NOMO-1 treated with dmso at 0.1 percent for 144 hours (cell line): ENCODE measurements around the gene BDKRB2.

Experiments used
- DNase-seq: peaks from one replicate; lab custom pipeline; 2025; ENCODE audit not compliant: unreplicated experiment; lab: John Stamatoyannopoulos, UW

Gene BDKRB2

DNA sequence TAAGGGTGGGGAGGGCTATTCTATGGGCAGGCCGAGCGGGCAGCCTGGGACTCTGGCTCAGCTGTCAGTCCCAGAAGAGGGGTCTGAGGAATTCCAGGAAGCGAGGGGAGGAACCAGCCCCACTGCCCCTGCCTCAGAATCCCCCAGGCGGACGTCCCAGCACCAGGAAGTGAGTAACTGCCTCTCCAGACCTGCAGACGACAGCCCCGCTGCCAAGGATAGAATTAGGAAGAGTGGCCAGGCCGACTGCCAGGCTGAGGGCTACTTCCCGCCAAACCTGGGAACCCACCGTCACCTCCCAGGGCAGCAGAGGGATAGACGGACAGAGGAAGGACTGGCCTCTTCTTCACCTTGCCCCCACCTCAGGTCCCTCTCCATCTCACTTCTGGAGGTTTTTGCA, 6.7 kb upstream of the BDKRB2 start:
- DNase-seq: no peak

DNA sequence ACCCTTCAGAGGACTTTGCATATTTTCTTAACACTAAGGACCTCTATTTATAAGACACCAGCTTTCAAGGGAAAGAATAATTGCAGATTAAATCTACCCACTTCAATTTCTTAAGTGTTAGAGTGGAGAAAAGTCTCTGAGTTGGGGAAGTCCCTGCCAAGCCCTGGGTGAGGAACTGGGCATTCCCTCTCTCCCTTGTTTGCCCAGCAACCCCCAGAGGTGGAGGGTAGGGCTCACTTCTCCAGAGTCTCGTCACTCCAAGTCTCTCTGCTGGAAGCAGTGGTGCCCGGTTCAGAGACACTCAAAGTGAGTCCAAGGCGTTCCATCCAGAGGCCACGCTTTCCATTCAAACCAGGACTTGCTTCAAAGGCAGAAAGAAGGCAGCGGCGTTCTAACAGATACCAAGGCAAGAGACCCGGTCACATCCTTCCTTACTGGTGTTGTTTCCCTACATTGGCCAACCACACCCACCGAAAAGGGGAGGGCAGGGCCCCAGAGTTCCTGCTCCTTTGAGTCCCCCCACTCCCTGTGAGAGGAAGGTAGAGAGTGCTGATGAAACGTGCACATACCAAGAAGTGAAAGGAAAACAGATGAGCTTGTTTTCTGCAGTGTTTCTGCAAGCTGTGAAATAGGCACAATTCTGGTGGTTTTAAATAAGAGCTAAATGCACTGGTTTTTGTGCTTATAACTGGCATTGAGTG, 6.1 kb upstream of the BDKRB2 start:
- peak; percentile 50 for DNase-seq

DNA sequence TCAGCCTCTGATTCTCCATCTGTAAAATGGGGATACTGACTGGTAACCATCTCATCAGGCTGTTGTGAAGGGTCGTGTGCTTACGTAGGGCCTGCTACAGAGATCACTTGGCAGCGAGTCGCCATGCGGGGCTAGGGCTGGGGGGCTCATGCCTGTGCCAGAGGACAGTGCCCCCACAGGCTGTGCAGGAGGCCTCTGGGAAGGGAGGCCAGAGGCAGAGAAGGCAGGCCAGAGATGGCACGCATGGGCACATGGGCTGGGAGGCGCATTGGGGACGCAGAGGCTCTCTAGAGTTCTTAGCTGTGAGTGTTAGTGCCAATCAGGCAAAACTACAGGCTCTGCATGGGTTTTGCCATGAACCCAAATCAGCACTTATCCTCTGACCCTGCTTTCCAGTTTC, 3.5 kb upstream of the BDKRB2 start:
- DNase-seq: no peak

DNA sequence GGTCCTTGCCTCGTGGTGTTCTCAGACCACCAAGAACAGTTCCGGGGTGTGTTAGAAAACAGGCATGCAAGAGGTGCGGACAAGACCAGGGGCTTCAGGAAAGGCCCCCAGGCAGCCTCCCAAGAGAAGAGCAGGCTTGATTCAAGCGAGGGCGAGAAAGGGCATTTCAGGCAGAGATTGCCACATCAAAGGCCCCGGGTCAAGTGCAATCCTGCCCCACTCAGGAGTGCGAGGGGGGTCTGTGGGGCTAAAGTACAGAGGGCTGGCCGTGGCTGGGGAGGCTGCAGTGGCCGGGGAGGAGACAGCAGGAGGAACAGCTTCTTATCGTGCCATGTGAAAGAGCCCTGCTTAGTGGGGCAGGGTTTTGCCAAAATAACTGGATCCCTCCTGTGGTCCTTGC, 2.7 kb upstream of the BDKRB2 start:
- DNase-seq: no peak

DNA sequence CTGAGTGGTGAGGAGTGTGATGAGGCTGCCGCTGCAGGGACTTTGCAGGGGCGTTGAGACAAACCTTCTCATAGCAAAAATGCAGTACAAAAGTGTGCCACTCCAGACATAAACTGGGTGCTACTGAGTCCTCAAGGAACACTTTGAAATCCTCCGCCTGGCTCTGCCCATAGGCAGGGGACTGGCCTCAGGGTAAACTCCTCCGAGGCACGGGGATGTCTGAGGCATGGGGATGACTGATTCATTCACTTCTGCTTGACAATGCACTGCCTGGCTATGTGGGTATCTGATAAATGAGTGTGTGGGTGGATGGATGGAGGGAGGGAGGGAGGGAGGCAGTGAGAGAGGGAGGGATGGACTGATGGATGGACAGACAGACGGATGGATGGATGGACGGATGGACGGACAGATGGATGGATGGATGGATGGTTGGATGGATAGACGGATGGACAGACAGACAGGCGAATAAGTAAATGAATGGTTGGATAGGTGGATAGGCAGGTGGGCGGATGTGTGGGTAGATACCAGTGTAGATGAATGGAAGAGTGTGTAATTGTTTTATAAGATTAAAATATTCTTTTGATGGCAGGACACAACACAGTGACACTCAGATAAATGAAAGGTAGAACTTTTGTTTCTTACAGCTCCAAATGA, 2.1 kb upstream of the BDKRB2 start:
- DNase-seq: no peak

DNA sequence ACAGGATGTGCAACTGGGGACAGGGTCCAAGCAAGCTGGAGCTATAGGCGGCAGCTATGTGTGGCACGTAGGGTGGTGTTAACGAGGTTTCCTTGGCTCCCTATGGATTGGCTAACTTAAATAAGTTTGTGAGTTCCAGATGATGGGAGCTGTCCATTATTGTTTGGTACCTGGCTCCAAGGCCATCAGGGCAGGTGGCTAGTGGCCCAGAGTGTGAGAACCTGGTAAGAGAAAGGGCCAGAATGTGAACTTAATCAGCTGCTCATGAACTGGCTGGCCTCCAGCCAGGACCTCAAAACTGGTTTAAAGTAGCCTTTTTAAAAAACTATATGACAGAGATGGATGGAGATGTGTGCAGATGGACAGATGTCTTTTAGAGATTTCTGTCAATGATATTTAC, 1.5 kb upstream of the BDKRB2 start:
- DNase-seq: no peak

DNA sequence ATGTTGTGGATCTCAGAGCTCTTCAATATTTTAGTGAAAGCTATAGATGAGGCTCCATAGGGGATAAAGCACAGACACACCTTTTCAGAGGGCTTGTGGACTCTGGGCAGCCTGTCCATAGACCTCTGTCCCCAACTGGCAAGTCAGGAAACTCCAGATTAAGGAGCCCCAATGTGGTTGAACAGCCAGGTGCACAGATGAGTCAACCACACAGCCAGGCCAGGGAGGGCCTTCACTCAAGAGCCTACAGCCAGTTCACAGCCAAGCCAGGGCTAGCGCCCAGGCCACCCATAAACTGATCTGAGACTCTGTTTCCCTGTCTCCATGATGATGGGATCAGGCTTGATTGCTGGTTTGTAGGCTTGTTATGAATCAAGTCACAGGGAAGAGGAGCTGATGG, 1.0 kb upstream of the BDKRB2 start:
- no peak for DNase-seq

DNA sequence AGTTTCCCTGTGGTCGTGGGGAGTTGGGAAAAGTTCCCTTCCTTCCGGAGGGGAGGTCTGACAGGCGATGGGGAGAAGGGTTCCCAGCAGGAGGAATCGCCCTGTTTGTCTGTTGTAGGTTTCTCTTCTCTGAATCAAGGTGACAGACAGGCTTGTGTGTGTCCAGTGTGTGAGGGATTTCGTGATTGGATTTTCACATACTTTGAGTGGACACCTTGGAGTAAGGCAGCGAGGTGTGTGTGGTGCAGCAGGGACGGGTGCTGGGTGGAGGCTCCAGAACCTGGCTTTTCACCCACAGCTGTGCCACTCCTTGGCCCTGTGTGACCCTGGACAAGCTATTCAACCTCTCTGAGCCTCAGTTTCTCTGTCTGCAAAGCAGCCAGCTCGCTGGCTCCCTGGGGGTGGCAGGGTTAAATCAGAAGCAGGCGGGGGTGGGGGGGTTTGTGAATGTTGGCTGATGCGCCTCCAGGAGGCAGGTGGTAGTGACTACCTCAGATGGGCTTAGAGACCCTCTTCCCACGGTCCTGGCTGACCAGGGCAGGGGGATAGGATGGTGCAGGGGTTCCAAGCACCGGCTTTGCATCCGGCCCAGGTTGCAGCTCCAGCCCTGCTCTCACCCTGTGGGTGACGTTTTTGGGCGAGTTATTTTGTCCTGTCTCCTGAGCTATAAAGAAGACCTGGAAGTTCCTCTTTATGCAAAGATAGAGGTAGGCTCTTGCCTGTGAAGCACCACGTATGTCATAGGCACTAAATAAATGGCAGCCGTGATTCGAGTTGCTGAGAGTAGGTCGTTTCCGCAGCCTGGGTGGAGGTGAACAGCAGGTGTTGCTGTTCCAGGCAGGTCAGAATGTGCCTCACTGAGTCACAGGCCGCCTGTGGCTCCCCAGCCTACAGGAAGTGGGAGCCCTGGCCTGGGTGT, 679 bp downstream of the BDKRB2 start:
- no peak for DNase-seq

DNA sequence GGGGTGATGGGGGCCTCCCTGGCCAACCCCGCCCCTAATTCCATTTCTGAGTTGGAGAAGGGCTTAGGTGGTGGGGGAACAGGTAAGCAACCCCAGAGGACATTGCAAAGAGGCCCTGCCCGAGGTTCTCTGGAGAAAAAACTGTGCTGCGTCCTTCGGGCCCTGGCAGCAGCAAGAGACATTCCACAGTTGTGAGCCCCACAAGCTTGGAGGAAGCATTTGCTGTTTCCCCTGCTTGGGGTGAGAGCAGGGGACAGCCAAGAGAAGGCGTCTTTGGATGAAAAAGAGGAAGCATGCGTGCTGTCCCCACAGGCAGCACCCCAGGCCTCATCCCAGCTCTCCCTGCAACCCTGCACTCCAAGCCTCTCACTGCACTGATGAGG, 1.3 kb downstream of the BDKRB2 start:
- DNase-seq: peak; percentile 1

DNA sequence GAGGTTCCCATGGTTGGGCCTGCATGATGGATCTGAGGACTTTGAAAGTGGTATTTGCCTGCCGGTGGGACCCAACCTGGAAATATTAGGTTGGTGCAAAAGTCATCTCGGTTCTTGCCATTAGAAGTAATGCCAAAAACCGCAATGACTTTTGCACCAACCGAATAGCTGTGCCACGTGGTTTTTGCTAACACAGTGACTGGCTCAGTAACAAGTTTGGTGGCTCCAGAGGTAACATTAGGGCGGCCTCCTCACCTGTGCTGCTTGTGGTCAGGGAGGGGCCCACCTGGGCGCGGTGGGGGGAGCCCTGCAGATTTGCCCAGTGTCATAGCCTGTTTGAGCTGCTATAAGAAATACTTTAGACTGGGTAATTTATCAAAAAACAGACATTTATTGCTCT, 1.8 kb downstream of the BDKRB2 start:
- DNase-seq: no peak

DNA sequence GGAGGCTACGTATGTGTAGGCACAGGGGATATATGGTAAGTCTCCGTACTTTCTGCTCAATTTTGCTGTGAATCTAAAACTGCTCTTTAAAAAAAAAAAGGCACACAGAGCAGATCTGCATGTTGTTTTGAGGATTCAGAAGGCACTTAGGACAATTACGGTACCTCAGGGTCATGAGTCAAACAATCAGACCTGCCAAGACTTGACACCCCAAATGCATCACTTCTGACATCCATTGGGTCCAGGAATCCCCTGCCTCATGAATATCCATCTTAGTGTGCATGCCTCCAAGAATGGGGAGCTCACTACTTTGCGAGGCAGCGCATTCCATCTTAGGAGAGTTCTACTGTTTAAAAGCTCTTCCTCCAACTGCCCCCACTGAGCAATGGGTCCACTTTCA, 3.0 kb downstream of the BDKRB2 start:
- DNase-seq: no peak

DNA sequence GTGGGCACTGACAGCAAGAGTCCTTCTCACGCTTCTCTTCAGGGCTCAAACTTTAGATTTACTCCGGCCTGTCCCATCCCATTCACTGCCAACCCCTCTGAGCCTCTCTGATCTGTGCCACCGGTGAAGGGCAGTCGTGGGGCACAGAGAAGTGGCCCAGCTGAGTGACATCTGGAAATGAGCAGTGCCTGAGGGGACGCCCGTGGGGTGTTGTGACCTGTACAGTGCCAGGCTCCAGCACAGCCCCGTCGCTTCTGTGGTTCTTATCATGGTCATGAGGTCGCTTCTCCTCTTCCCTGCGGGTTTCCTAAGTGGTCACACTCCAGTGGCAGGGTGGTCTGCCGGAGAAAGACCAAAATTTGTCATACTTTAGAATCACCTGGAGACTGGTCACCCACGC, 4.1 kb downstream of the BDKRB2 start:
- DNase-seq: no peak

DNA sequence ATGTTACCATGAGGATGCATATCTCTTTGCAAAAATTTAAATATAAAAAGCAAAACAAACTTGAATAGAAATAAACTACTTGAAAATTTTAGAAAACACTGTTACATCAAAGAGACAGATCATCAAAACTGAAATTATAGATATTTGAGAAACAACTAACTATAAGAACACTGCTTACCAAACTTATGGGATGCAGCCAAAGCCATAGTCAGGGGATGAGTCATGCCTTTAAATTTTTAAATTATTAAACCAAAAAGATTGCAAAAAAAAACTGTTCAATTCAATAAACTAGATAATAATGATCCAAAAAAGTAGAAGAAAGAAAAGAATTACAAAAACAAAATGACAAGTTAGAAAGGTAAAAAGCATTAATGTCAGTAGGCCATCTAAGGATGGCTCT, 7.5 kb downstream of the BDKRB2 start:
- DNase-seq: no peak

DNA sequence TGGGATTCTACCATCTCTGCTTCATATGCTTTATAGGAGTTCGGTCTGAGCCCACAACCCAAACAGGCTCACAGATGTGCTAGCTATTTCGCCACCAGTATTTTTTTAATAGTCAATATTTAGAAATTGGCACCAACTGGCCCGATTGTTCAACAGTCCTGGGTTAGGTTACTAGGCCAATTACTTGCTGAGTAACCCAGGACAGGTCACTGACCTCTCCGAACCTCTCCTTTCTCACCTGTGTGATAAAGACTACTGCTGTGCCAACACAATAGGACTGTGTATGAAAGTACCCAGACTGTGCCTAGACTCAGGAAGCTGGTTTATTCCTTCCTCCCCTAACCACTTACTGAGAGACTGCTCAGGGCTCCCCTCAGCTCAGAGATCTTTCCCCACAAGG, 8.3 kb downstream of the BDKRB2 start:
- DNase-seq: no peak

DNA sequence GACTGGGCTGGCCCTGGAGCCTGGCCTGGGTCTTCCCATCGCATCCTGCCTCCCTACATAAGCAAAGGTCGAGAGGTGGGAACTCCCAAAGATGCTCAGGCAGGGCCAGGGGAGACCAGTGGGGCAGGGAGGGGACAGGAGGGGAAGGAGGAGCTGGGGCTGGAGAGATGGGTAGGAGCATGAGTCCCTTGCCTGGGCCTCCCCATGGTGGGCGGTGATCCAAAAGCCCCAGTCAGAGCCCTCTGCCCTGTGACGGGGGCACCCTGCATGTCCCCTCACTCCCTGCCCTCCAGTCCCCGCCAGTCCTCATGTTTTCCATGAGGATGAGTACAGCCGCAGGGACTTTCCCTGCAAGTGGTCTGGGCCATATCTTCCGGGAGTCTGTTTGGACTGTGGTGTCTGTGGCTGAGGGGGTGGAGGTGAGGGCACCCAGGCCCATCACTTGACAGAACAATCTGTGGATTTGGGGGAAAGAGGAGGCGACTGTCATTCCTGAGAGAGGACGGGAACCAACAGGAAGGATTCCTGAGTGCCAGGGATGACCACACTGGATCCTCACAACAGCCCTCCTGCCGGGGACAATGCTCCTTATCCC, 9.3 kb downstream of the BDKRB2 start:
- DNase-seq: no peak

DNA sequence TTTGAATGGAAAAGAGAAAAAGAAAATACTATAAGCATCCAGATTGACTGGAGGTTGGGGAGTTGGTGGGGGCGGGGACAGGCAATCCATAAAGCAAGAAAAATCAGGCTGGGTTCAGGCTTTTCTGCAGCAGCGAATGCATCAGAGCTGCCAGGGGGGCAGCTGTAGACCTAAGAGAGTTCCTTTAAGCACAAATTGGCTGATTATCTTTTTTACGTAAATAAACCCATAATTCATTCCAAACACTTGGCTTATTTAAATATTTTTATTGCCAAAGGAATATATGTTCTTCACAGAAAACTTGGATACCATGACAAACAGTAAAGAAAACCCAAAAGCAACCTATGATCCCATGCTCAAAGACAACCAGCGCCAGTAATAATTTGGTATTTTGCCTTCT, 10.2 kb downstream of the BDKRB2 start:
- no peak for DNase-seq

DNA sequence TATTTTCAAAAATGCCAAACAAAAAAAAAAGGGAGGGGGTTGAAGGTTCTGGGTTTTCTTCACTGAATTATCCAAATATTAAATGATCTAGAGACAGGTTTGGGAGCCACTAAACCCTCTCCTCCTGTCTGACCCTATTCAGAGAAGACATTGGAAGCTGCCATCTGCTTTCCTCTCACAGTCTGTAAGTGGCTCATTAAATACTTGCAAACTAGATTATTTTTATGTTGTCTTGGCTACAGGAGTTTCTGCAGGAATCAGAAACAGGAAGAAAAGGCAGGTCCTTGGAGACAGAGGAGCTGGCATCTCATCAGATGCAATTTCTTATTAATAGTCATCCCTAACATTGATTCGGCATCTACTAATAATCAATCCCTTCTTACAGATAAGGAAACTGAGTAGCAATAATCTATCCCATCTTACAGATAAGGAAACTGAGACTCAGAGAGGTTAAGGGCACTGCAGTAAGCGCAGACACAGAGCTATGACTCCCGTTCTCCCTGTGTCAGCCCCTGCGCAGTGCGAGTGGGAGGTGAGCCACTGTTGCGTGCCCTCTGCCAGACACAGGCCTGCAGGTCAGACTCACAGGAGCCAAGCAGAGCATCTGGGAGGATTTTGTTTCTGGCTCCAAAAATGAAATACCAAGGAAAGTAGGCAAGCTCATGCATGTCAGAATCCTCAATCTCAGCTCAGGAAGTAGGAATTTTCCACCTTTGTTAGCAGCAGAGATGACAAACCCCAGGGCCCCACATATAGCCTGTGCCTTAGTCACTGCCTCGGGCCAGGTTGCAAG, 11.0 kb downstream of the BDKRB2 start:
- no peak for DNase-seq

DNA sequence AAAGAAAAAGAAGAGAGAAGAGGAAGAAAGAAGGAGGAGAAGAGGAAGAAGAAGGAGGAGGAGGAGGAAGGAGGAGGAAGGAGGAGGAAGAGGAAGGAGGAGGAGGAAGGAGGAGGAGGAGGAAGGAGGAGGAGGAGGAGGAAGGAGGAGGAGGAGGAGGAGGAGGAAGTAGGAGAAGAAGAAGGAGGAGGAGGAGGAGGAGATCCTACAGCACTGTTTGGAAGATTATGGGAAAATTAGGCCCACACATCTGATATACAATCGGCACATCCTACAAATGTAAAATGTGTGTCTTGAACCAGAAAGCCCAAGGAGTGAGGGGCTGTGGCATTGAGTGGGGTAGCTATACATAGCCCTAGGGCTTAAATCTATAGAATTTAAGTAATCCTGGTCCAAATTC, 12.0 kb downstream of the BDKRB2 start:
- DNase-seq: no peak

DNA sequence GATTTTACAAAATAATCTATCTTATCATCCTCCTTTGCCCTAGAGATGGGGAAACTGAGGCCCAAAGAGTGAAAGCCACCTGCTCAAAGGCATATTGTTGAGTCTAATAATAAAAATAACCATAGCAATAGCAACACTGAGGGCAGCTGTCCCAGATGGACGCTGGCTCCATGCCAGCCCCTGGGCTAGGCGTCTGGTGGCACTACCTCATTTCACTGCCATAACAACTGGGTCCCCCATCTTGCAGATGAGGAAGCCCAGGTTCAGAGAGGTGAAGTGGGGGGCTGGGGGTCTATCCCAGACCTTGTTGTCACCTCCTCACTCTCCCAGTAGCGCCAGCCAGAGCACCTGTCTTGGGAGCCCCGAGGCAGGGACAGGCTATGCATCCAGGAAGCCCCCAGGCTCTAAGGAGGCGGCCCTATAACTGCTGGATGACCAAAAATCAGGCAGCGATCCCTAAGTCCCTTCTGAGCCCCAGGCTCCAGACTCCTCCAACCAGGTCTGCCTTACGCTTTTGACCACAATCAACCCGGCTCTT, 12.8 kb downstream of the BDKRB2 start:
- DNase-seq: no peak

DNA sequence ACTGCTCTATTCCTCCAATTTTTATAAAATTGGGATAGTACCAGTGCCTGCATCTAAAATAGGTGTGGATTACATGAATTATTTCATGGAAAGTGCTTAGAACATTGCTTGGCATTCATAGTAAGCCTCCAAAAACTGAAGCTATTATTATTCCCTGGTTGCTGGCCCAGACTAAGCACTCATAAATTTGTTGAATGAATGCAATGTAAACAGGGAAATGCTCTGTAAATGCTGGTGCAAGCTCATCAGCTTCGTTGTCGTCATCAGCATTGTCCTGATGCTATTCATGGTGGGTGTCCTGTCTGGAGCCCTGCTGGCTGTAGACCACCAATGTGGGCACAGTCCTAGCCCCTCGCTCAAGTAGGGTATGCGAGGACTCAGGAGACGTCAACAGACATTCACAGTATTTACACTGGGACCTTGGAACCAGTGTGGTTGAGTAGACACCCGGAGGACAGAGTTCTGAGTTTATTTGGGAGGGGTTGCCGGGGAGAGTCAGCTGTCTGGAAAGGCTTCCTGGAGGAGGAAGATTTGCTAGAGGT, 16.5 kb downstream of the BDKRB2 start:
- no peak for DNase-seq
